ENCODE results near the gene CYFIP1. TPM values are rescaled to one million over a fixed set of nuclear protein-coding genes. Genes with fewer than 3 reads are reported as not detected.

The CYFIP1 gene
- total RNA-seq, 2 donors from 2014 or later = 116 to 119 TPM

DNA sequence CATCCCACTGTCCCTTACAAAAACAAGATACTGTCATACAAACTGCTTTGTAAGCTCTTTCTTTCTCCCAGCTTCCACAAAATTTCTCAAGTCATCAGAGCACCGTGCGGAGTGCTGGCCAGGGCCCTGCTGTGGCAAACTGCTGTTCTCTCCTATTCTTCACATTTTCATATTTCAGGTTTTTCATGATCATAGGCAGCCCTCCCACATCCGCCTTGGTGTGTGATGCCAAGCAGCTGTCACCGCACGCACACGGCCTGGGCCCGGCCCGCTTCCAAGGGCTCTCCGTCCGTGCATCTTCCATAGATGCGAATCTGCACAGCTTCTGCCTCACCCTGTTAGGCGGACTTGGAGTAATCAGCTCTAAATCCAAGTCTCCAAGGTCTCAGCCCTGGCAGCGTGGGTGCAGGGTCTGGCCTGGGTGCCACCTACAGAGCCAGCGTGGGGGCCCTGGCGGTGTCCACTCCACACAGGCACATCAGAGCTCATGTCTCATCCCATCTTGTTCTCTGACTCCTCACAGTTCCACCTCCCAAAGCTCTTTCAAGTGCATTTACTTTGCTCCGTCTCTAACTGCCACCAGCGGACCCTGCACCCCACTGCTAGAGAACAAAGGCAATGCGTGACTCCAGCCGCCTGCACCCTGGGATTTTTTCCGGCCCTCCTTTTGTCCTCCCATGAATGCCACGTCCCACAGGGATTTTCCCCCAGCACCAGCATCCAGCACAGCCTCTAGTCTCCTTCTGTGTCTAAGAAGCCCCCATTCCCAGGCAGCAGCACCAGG, 27.2 kb downstream of the CYFIP1 start:
- intact Hi-C loops (cut with DNase I) = no loop called here
- DNase-seq (ENCODE audit: low spot score) = peak; percentile 76

GRCh38 chr15:22951381-22952280, 28.5 kb downstream of the CYFIP1 start:
- peak; percentile 74 for DNase-seq (ENCODE audit: low spot score)
- intact Hi-C loops (cut with DNase I) = no loop called here

DNA sequence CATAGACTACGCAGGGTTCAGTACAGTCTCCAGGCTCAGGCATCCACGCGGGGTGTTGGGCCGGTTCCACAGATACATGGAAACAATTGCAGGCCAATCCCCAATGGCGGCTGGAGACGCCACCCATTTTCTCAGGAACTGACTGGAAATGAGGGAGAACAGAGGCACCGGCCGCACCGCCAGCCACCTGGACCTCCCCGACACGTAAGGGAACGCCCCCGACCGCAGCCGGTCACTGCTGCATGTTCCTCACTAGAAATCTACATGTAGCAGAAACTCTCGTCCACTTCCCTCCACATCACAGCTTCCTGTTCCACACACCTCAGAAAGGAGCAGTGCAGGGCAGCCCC, 29.2 kb downstream of the CYFIP1 start:
- intact Hi-C loops (cut with DNase I) = no loop called here
- DNase-seq (ENCODE audit: low spot score) = no peak

DNA sequence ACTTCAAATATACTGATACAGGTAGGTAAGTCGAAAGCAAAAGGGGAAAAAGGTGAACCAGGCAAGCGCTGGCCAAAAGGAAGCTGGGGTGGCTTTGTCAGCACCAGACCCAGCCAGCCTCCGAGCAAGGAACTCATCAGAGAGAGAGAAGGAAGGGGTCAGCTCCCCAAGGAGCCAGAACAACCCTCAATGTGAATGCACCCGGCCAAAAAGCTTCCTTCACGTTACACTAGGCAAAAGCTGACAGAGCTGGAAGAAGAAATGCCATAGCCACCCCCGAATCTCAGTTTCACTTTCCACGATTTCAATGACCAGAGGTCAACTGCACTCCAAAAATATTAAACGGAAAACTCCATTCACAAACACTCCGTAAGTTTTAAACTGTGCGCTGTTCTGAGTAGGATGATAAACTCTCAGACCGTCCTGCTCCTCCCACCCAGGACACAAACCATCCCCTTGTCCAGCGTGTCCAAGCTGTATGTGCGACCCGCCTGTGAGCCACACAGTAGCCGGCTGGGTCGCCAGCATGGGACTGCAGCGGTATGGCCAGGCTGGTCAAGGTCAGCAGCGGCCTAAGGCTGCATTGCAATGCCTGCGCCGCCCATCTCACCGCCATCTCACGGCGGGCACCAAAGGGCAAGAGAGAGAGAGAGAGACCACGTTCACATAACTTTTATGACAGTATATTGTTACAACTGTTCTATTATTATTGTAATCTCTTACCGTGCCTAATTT, 29.7 kb downstream of the CYFIP1 start:
- intact Hi-C loops (cut with DNase I) = no loop called here

GRCh38 chr15:22949074-22949547, 31.1 kb downstream of the CYFIP1 start:
- DNase-seq (ENCODE audit: low spot score) = peak; percentile 94

More for the DNA sequence above, 29.7 kb downstream of the CYFIP1 start:
- DNase-seq (ENCODE audit: low spot score) = no peak

DNA sequence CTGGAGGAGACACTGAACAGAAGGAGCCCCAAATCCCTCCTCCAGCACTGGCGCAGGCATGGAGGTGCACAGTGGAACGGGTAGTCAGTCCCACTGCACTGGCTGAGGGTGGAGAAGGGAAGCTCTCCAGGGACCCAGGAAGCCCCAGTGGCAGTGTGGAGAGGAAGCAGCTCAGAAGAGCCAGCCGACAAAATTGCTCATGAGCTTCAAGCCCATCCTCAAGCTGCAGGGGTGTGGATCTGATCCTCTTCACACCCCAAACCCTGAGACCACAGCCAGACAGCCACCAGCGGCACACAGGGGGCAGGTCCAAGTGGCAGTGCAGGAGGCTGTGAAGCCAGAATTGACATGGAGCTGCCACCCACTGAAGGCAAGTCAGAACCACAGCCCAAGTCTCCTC, 32.1 kb downstream of the CYFIP1 start:
- DNase-seq (ENCODE audit: low spot score) = no peak
- intact Hi-C loops (cut with DNase I) = no loop called here

More at GRCh38 chr15:22949074-22949547, 31.1 kb downstream of the CYFIP1 start:
- intact Hi-C loops (cut with DNase I) = no loop called here

- DNase-seq (ENCODE audit: low spot score) = no peak
- intact Hi-C loops (cut with DNase I) = no loop called here
Observed at GRCh38 chr15:22947101-22948000, 32.8 kb downstream of the CYFIP1 start.

DNA sequence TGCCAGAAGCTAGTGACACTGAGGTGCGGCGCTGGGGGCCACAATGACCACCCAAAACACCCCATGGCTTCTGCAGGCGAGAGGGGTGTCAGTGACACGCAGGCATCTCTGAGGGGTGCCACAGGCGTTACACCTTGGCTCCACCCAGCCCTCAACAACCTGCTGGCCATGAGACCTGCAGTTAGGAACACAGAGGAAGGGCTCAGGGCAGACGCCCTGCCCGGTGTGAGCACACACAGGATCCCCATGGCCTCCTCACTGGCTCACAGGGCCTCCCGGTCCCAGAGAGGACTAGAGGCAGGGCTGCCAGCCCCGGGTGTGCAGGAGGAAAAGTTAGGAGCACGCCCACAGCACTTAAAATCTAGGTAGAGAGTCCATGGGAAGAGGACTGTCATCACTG, 35.1 kb downstream of the CYFIP1 start:
- intact Hi-C loops (cut with DNase I) = no loop called here
- no peak for DNase-seq (ENCODE audit: low spot score)

- DNase-seq (ENCODE audit: low spot score) = no peak
- intact Hi-C loops (cut with DNase I) = no loop called here
Observed at GRCh38 chr15:22944651-22945050, 35.5 kb downstream of the CYFIP1 start.

DNA sequence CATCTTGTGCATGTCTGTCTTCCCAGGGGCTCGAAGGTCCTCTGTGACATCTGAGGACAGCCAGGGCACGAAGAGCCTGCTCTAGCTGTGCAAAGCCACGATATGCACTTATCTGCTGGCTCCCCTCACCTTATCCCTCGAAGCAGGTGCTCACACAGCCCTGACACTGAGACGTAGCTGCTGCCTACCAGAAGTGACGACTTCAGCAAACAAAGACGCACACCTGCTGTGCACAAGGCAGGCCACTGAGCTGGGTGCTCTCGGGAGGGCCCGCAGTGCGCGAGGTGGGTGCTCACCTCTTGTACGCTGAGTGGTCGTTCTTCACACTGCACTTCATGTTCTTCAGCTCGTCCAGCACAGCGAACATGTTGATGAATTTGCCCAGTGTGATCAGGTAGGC, 37.3 kb downstream of the CYFIP1 start:
- intact Hi-C loops (cut with DNase I) = no loop called here
- peak; percentile 43 for DNase-seq (ENCODE audit: low spot score)

DNA sequence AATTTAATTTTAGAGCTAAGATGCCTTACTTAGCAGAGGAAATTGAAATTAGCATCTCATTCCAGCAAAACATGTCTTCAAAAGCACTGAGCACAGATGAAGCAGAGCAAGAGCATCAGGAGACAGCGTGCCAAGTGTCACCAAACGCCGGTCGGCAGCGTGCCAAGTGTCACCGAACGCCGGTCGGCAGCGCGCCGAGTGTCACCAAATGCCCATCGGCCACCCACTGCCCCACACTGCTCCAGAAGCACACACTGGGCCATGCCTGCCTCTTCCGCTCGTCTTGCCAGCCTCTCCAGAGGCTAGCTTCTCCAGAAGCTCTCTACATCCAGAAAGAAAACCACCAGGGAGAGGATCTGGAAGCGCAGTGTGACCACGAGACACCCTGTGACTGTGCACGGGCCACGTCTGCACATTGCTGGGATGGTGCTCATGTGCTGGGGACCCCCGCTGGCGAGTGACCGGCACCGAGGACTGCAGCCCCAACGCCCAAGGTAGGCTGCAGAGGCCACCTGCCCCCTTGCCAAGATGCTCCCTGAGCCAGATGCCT, 37.8 kb downstream of the CYFIP1 start:
- peak; percentile 67 for DNase-seq (ENCODE audit: low spot score)
- intact Hi-C loops (cut with DNase I) = no loop called here

- no peak for DNase-seq (ENCODE audit: low spot score)
- intact Hi-C loops (cut with DNase I) = no loop called here
Observed at GRCh38 chr15:22941179-22941578, 39.0 kb downstream of the CYFIP1 start.

DNA sequence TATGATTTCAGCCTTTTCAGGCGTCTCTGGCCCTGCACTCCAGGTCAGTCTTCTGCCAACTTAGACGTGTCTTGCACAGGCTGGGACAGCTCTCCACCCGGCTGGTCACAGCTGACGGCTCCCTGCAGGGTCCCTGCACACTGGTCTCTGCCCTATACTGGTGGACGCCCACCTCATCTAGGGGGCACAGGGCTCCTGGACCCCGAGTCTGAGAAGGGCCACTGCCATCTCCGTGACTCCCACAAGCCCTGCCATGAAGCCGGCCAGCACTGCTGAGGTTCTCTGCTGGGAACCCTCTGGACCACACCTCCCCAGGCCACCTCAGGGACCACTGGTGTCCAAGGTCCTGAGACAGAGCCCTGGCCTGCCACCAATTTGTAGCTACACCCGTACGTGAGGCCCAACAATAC, 40.5 kb downstream of the CYFIP1 start:
- intact Hi-C loops (cut with DNase I) = no loop called here
- no peak for DNase-seq (ENCODE audit: low spot score)

- intact Hi-C loops (cut with DNase I) = no loop called here
- peak; percentile 48 for DNase-seq (ENCODE audit: low spot score)
Observed at GRCh38 chr15:22939051-22939450, 41.1 kb downstream of the CYFIP1 start.

DNA sequence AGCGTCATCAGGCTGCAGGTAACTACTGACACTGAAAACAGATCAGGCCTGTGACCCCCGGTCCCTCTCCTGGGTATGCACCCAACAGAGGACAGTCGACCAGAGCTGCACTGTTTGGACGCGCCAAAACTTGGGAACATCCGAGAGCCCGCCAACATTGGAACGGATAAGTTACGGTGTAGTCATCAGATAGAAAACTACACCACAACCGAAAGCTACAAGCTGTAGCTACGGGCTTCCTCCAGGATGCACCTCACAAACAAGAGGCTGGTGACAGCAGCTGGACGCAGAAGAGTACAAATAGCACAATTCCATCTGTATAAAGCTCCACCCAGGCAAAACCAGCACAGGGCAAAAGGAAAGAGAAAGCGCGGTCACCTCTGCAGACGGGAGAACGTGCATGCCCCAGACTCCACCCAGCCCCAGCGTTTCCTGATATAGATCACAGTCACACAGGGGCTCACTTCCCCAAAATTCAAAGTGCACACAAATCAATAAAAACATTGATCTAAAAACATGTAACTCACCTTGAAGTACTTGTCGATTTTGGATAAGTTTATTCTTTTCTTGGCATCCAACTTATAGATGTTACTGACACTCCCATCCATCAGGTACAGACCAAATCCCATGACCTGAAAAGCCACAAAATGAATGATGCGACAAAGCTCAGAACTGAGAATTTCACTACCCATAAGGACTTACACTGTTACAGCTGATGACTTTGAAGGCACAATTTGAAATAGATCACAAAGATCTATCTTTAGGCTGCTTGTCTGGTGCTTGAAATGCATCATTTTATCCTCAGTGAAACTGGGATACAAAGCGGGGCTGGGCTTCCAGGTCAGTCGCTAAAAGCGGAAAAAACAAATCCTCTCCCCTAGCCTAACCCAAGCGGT, 43.3 kb downstream of the CYFIP1 start:
- intact Hi-C loops (cut with DNase I) = no loop called here
- DNase-seq (ENCODE audit: low spot score) = no peak

GRCh38 chr15:22933641-22934061, 46.5 kb downstream of the CYFIP1 start:
- no peak for DNase-seq (ENCODE audit: low spot score)
- intact Hi-C loops (cut with DNase I) = no loop called here

GRCh38 chr15:22931784-22932536, 48.2 kb downstream of the CYFIP1 start:
- no peak for DNase-seq (ENCODE audit: low spot score)
- intact Hi-C loops (cut with DNase I) = no loop called here
